Measurements from ENCODE around the gene GABARAP.

The GABARAP gene

DNA sequence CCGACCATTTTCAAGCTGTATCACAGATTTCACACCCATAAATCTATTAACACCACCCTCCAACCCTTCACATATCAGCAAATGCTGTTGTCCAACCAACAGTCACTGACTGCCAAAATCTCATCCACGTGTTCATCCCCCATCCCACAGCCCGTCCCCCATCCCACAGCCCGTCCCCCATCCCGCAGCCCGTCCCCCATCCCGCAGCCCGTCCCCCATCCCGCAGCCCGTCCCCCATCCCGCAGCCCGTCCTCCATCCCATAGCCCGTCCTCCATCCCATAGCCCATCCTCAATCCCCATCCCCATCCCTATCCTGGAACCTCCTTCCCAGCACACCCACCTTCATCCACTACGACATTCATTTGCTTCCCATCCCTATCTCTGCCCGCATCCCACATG is 36.7 kb downstream of the GABARAP start:
- no peak for DNase-seq

DNA sequence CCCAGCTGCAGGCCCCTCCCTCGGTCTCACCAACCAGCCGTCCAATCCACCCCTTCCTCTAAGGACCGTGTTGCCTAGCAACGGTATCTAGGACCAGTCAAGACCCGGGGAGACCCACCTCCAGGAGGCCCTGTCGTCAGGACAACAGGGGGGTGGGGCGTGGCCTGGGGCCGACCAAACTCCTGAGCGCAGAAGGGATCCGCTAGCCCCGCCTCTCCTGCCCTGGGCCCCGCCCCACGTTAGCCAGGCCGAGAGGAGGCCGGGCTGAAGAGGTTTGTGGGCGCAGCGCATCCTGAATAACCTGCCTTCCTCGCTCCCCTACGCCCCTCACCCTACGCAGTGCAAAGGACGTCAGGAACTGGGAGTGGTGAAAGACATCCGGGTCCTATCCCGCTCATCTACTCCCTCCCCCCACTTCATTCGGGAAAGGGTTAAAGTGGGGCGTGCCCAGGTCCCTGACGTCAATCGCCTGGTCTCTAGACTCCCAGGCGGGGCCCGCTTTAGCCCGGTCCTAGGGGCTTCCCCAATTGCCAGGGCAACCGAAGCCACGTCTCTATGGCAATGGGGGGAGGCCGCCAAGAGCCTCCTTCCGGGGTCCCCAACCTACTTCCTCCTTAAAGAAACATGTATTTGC is 37.3 kb downstream of the GABARAP start:
- peak; percentile 70 to 94 (median 85) for DNase-seq

DNA sequence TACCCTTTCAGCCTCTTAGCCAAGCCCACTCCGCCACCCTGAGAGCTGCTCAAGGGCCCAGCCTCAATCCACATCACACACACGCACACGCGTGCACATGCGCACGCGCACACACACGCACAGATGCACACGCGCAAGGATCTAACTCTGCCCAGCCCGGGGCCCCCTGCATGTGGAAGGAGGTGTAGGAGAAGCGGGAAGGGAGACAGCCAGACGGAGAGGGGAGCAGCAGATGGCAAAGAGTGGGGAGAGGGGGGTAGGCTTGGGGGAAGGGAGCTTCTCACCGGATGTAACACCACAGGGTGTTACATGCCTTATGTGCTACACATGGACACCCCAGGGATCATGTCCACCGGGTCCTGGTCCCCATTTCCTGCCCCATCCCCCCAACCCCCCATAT is 37.9 kb downstream of the GABARAP start:
- DNase-seq = no peak

DNA sequence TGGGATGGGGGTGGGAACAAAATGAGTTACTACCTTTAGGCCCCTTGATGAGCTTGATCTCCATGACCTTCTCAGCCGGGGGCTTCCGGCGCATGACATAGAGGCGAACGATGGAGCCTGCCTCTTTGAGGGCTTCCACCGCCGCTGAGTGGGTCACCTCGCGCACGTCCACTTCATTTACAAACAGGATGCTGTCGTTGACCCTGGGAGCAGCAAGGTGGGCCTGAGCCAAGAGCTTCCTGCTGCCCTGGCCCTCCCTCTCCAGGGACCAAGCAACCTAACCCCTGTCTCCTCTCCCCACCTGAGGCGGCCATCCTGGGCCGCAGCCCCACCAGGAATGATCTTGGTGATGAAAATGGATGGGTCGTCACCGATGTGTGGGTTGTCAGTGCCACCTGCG is 38.9 kb downstream of the GABARAP start:
- DNase-seq = no peak

DNA sequence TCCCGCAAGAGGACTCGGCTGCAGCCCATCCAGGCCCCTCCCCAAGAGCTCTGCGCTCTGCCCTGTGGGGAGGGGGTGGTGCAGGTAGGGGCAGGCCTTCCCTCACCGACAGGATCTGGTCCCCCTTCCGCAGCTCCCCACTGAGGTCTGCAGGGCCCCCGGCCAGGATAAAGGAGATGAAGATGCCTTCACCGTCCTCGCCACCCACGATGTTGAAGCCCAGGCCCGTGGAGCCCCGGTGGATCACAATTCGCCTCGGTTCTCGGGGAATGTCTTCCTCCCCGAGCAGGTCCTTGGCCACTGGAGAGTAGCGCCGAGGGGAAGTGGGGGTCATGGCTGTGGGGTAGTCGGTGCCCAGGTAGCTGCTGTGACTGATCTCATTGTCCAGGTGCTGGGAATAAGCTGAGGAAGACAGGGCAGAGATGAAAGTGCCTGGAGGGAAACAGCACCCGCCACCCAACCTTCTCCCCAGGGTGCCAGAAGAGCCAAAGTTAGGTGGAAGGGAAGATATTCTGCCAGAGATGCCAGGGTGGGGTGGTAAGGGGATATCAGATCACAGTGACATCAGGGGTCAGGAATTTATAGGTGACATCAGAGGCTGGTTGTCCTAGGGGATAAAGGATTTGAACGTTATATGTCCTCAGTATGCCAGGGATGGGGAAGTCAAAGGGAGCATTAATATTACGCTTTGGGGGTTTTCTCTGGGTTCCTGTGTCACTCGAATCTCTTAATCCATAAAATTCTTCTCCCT is 45.4 kb downstream of the GABARAP start:
- DNase-seq = no peak

DNA sequence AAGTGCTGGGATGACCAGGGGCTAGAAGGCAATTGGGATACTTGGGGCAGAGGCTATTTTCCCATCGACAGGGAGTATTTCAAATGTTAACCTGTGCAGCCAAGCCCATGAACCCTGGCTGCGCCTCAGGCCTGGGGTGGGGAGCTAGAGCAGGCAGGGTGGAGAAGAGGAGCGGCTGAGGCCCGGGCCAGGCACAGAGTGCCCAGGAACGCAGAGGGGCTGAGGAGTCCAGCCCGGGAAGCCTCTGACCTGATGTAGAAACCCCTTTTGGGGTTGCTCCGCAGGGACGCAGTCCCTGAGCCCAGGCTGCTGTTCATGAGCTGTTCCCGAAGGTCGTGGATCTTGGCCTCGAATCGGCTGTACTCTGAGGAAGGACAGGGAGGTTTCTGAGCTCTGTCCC is 46.3 kb downstream of the GABARAP start:
- no peak for DNase-seq

DNA sequence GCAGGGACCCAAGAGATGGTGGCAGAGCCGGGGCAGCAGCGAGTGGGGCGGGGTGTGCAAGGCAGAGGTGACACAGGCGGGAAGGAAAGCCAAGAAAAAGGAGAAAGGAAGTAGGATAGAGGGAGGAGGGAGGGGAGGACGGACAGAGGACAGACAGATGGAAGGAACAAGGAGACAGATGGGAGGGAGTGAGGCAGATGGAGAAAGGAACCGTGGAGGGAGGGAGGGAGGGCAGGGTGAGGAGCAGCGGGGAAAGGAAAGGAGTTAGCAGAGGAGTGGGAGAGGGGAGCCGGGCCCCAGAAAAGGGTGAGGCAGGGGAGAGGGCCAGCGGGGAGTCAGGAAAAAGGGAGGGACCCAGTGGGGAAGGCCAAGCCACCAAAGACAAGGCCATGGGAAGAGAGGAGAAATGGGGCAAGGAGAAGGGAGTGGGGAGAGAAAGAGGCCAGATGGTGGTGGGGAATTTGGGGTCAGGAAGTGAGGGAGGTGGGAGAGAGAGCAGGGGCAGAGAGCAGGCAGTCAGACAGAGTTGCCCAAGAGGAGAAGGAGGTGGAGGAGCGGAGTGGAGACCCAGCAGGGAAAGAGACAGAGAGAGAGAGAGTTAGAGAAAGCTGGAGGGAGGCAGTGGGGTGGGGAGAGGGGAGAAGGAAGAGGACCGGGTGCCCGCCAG is 49.8 kb downstream of the GABARAP start:
- DNase-seq = no peak

DNA sequence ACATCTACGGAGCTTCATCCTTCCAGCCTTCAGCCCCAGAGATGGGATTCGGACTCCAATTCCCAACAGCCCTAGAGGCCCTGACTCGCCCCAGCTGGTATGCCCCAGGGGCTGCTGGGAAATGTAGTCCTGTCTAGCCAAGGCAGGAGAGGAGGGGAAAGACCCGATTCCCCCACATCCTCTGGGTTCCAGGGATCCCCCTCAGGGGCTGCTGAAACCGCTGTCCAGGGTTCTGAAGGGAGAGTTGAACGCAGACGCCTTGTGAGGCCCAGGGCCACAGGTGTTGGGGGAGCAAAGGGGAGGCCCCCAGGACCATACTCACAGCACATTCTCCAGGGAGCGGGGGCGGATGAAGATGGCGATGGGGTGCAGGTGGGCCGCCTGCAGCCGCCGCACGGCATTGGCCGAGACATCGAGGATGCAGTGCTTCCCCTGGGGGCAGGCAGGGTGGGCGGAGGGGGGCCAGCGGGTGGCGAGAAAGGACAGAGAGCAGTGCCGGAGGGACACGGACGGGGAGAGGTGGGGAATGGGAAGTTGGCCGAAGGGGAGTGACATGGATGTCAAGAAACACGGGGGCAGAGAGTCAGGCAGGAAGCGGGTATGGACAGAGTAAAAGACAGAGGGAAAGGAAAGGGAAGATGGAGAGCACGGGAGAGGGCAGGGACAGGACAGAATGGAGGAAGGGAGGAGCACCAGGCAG is 50.5 kb downstream of the GABARAP start:
- no peak for DNase-seq

DNA sequence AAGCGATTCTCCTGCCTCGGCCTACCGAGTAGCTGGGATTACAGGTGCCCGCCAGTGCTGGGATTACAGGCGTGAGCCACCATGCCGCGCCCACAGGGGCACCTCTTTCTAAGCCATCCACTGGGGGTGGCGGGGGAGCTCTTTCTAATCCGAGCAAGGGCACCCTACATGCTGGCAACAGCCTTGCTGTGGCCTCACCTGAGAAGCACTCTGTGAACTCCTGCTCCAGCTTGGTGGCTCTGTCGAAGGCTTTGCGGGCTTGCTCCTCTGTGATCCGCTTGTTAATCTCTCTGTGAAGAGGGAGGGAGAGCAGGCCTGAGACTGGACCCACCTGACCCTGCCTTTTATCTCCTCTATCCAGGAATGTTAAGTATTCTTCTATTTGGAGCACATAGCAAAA is 51.2 kb downstream of the GABARAP start:
- DNase-seq = no peak

DNA sequence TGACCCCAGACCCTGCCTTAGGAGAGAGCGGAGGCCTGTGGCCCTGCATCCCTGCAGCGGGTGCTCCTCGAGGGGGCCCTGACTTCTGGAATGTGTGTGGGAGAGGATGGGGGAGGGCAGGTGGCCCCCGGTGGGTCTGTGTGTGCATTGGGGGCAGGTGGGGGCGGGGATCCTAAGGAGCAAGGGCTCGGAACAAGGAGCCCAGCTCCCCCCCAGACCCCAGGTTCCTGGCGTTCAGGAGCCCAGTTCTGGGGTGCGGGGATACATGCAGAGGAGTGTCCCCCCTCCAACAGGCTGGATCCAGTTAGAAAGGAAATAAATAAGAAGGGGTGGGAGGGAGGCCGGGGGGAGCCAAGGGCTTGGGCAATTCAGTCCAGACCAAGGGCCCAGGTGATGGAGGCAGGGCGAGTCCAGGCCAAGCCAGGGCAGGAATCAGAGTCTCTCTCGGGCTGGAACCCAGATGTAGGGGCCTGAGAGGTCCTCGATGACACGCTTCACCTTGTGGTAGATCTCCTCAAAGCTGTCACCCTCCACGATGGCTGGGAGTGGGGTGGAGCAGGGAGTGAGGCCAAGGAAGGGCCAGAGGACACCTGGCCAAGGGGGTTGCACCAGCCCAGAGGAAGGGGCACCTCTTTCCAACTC is 51.9 kb downstream of the GABARAP start:
- no peak for DNase-seq
